ENCODE measurements around the gene MAP3K21. TPM values are rescaled to one million over a fixed set of nuclear protein-coding genes. Genes with fewer than 3 reads are reported as not detected.
A peak's percentile ranks its signal among the peaks of the same experiment; 100 is the strongest.

The MAP3K21 gene
- total RNA-seq = 0.17 and 0.51 TPM in 2 replicates
- 0.07 and 0.27 TPM in 2 replicates for polyA plus RNA-seq
- 0.03 and 0.16 TPM in 2 replicates for polyA plus RNA-seq (2012)
- polyA minus RNA-seq (ENCODE audit: low replicate concordance) = 0.52 TPM in 1 of 2 replicates, not detected in the other

DNA sequence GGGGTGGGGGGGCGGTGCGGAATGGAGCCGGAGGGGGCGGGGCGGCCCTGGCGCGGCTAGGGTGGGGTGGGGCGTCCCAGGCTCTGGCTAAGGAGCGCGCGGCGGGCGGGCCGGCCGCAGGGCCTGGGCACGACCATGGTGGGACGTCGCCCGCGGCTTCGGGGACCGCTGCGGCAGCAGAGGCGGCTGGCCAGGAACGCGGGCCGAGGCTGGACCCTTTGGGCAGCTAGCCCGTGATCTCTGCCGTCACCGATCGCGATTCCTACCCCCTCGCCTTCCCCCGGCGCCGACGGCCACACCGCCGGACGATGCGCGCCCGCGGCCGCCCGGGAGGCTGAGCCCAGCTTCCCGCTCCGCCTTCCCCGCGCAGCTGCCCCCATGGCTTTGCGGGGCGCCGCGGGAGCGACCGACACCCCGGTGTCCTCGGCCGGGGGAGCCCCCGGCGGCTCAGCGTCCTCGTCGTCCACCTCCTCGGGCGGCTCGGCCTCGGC is at the start of gene MAP3K21:
Gene MAP3K21, plus strand, starts transcription at position 74 of the 491 bp plus-strand sequence. Its CDS starts 305 bp downstream, at position 379.
- peaks cover 2% of the 10 kb centered on the region for H3K27me3 ChIP-seq (ENCODE audit: control insufficient read depth, insufficient read depth, low read length)
- peak within 1 kb of the TSS; percentile 75 for H3K4me2 ChIP-seq (ENCODE audit: extremely low read depth, insufficient read depth, low read length)
- no peaks in the 10 kb centered on the region for H3K79me2 ChIP-seq (ENCODE audit: control insufficient read depth, insufficient read depth, low read length)
- H3K4me1 ChIP-seq (ENCODE audit: control insufficient read depth, extremely low read depth, insufficient read depth, low read length) = no peaks in the 10 kb centered on the region
- peak in 1 of 2 donors; percentile 8 for DNase-seq (ENCODE audit: low read depth in 2 of 2)
- peak within 1 kb of the TSS; percentile 11 to 46 (median 44) for H3K4me3 ChIP-seq (replicated peaks in 1 of 4; ENCODE audit: control extremely low read depth in 1 of 4, insufficient read depth in 1 of 4, low read depth in 3 of 4, low read length in 4 of 4)
- no peak within 1 kb of the TSS for H3K9ac ChIP-seq (ENCODE audit: insufficient read depth, low read length)
- TF ChIP-seq, protein P1, sequence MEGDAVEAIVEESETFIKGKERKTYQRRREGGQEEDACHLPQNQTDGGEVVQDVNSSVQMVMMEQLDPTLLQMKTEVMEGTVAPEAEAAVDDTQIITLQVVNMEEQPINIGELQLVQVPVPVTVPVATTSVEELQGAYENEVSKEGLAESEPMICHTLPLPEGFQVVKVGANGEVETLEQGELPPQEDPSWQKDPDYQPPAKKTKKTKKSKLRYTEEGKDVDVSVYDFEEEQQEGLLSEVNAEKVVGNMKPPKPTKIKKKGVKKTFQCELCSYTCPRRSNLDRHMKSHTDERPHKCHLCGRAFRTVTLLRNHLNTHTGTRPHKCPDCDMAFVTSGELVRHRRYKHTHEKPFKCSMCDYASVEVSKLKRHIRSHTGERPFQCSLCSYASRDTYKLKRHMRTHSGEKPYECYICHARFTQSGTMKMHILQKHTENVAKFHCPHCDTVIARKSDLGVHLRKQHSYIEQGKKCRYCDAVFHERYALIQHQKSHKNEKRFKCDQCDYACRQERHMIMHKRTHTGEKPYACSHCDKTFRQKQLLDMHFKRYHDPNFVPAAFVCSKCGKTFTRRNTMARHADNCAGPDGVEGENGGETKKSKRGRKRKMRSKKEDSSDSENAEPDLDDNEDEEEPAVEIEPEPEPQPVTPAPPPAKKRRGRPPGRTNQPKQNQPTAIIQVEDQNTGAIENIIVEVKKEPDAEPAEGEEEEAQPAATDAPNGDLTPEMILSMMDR (conservative IDR thresholded peaks at IDR 0.05 in 1 of 2, IDR thresholded peaks at IDR 0.05 in 1 of 2; ENCODE audit: low read depth in 1 of 2, low read length in 2 of 2) = no peak
- H2AFZ ChIP-seq (ENCODE audit: low read length) = peak within 1 kb of the TSS; percentile 78
- H3K36me3 ChIP-seq (ENCODE audit: control insufficient read depth, insufficient read depth, low read length) = no peaks in the 10 kb centered on the region
- no peaks in the 10 kb centered on the region for H3K9me3 ChIP-seq (ENCODE audit: control insufficient read depth, insufficient read depth, low read depth, low read length)
- no peak within 1 kb of the TSS for H3K27ac ChIP-seq (ENCODE audit: insufficient read depth, low read length)
- no peaks in the 10 kb centered on the region for H4K20me1 ChIP-seq (ENCODE audit: control insufficient read depth, extremely low read depth, insufficient read depth, low read length)

DNA sequence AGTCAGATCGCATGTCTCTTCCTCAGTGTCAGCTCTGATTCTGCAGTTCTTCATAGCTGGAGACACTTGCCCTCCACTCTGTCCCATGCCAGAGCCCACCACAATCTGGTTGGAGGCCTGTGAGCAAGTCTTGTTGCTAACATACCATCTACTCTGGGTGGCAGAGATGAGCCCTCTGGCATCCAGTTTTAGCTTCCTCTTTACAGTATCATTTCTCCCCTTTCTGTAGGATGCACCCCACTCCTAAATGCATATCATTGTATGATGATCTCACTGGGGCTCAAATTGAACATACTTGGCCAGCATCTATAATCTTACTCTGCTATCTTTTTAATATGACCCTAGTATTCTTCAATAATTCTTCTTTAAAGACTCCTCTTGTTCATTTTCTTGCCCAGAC is 48.9 kb upstream of the MAP3K21 start:
- Histone ChIP-seq H3K27ac (ENCODE audit: insufficient read depth, low read length) (no peak overlapping the region), H3K4me2 (ENCODE audit: extremely low read depth, insufficient read depth, low read length) (no peak overlapping the region), H3K9ac (ENCODE audit: insufficient read depth, low read length) (no peak overlapping the region), H3K4me1 (ENCODE audit: control insufficient read depth, extremely low read depth, insufficient read depth, low read length) (no peaks in the 10 kb centered on the region), H3K4me3 (replicated peaks in 1 of 4; ENCODE audit: control extremely low read depth in 1 of 4, insufficient read depth in 1 of 4, low read depth in 3 of 4, low read length in 4 of 4) (no peak overlapping the region), H3K79me2 (ENCODE audit: control insufficient read depth, insufficient read depth, low read length) (no peaks in the 10 kb centered on the region), H2AFZ (ENCODE audit: low read length) (no peak overlapping the region), H3K9me3 (ENCODE audit: control insufficient read depth, insufficient read depth, low read depth, low read length) (no peaks in the 10 kb centered on the region), H3K27me3 (ENCODE audit: control insufficient read depth, insufficient read depth, low read length) (no peaks in the 10 kb centered on the region), H4K20me1 (ENCODE audit: control insufficient read depth, extremely low read depth, insufficient read depth, low read length) (no peaks in the 10 kb centered on the region), H3K36me3 (ENCODE audit: control insufficient read depth, insufficient read depth, low read length) (no peaks in the 10 kb centered on the region)
- DNase-seq (ENCODE audit: low read depth in 2 of 2) = no peak
- TF ChIP-seq, protein P1 (conservative IDR thresholded peaks at IDR 0.05 in 1 of 2, IDR thresholded peaks at IDR 0.05 in 1 of 2; ENCODE audit: low read depth in 1 of 2, low read length in 2 of 2) = no peak
- TF ChIP-seq EZH2 (IDR thresholded peaks at IDR 0.05; ENCODE audit: low read length, missing control alignments) = no peak

DNA sequence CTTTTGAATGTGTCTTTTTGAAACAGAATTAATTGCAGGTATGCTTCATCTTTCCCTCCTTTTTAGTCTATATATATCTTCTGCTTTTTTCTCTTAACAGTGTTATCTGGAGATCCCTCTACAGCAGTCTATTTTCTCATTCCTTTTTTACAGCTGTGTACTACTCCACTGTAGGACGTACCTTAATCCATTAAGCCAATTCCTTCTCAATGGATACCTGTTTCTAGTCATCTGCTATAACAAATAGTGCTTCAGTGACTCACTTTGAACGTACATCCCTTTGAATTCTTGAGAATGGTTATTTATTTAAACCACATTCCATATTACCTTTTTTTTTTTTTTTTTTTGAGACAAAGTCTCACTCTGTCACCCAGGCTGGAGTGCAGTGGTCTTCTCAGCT is 47.6 kb upstream of the MAP3K21 start:
- Histone ChIP-seq H4K20me1 (ENCODE audit: control insufficient read depth, extremely low read depth, insufficient read depth, low read length) (no peaks in the 10 kb centered on the region), H3K36me3 (ENCODE audit: control insufficient read depth, insufficient read depth, low read length) (no peaks in the 10 kb centered on the region), H3K4me2 (ENCODE audit: extremely low read depth, insufficient read depth, low read length) (no peak overlapping the region), H3K27me3 (ENCODE audit: control insufficient read depth, insufficient read depth, low read length) (no peaks in the 10 kb centered on the region), H3K4me3 (replicated peaks in 1 of 4; ENCODE audit: control extremely low read depth in 1 of 4, insufficient read depth in 1 of 4, low read depth in 3 of 4, low read length in 4 of 4) (no peak overlapping the region), H3K27ac (ENCODE audit: insufficient read depth, low read length) (no peak overlapping the region), H3K4me1 (ENCODE audit: control insufficient read depth, extremely low read depth, insufficient read depth, low read length) (no peaks in the 10 kb centered on the region), H3K9ac (ENCODE audit: insufficient read depth, low read length) (no peak overlapping the region), H2AFZ (ENCODE audit: low read length) (no peak overlapping the region), H3K9me3 (ENCODE audit: control insufficient read depth, insufficient read depth, low read depth, low read length) (no peaks in the 10 kb centered on the region), H3K79me2 (ENCODE audit: control insufficient read depth, insufficient read depth, low read length) (peaks cover 3% of the 10 kb centered on the region)
- no peak for TF ChIP-seq EZH2 (IDR thresholded peaks at IDR 0.05; ENCODE audit: low read length, missing control alignments)
- TF ChIP-seq, protein P1 (conservative IDR thresholded peaks at IDR 0.05 in 1 of 2, IDR thresholded peaks at IDR 0.05 in 1 of 2; ENCODE audit: low read depth in 1 of 2, low read length in 2 of 2) = no peak
- DNase-seq (ENCODE audit: low read depth in 2 of 2) = no peak

Data from fibroblast of lung (primary cell).